Type B pancreatic cell (in vitro differentiated cells): ENCODE data around the gene PCNT. TPM values are rescaled to one million over a fixed set of nuclear protein-coding genes. Genes with fewer than 3 reads are reported as not detected.

Experiments
- DNase-seq: peaks from one replicate; pipeline ENCODE4 v3.0.0; 2021; ENCODE audit warnings: mixed read lengths; ENCODE audit not compliant: unreplicated experiment; ENCODE audit errors: extremely low spot score
- H3K27ac Mint-ChIP-seq: 2 replicates; pipeline ENCODE4 v1.8.0; 2021; ENCODE audit warnings: mild to moderate bottlenecking, mixed read lengths
- H3K27me3 Mint-ChIP-seq: 2 replicates; pipeline ENCODE4 v1.8.0; 2021; ENCODE audit warnings: mixed read lengths
- H3K36me3 Mint-ChIP-seq: 2 replicates; pipeline ENCODE4 v1.8.0; 2021; ENCODE audit warnings: mixed read lengths
- H3K4me1 Mint-ChIP-seq: one replicate; pipeline ENCODE4 v1.8.0; 2021; ENCODE audit warnings: mixed read lengths; ENCODE audit not compliant: unreplicated experiment
- H3K4me3 Mint-ChIP-seq: 2 replicates; pipeline ENCODE4 v1.8.0; 2021; ENCODE audit warnings: mild to moderate bottlenecking, mixed read lengths
- H3K9me3 Mint-ChIP-seq: 2 replicates; pipeline ENCODE4 v1.8.0; 2021; ENCODE audit warnings: mixed read lengths
- total RNA-seq: library from RNA; stranded (reverse); gene quantifications from 2 replicates; pipeline ENCODE4 v1.2.1, GENCODE V29; 2021; ENCODE audit warnings: low replicate concordance
- TF ChIP-seq, protein P1 (sequence below): fragments of 200-600 bp; sonication (generic); conservative IDR thresholded peaks from 2 replicates; pipeline ENCODE4 v1.5.0; 2021; ENCODE audit warnings: antibody characterized with exemption, mild to moderate bottlenecking

PCNT gene
- total RNA-seq, 1 donor from 2014 or later = 50.3 TPM

DNA sequence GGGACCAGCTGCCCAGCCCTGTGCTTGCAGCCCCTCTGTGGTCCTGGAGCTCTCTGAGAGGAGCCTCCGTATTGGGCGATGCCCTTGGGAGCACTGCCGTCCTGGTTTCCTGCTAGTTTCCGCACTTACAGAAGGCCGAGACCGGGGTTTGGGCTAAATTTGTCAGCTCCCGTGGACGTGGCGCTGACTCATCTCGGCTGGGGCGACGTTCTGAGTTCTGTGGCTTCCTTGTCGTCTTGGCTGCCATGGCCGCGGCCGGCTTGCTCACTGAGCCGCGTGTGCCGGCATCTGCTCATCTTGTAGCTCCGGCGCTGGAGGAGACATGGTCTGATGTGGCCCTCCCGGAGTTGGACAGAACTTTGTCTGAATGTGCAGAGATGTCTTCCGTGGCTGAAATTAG, 64.9 kb downstream of the PCNT start:
- DNase-seq = no peak
- TF ChIP-seq, protein P1, sequence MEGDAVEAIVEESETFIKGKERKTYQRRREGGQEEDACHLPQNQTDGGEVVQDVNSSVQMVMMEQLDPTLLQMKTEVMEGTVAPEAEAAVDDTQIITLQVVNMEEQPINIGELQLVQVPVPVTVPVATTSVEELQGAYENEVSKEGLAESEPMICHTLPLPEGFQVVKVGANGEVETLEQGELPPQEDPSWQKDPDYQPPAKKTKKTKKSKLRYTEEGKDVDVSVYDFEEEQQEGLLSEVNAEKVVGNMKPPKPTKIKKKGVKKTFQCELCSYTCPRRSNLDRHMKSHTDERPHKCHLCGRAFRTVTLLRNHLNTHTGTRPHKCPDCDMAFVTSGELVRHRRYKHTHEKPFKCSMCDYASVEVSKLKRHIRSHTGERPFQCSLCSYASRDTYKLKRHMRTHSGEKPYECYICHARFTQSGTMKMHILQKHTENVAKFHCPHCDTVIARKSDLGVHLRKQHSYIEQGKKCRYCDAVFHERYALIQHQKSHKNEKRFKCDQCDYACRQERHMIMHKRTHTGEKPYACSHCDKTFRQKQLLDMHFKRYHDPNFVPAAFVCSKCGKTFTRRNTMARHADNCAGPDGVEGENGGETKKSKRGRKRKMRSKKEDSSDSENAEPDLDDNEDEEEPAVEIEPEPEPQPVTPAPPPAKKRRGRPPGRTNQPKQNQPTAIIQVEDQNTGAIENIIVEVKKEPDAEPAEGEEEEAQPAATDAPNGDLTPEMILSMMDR = no peak
- peaks cover 11% of the 10 kb centered on the region for H3K36me3 Mint-ChIP-seq
- no peaks in the 10 kb centered on the region for H3K9me3 Mint-ChIP-seq
- H3K4me3 Mint-ChIP-seq = no peak overlapping the region
- H3K4me1 Mint-ChIP-seq = no peaks in the 10 kb centered on the region
- H3K27me3 Mint-ChIP-seq = no peaks in the 10 kb centered on the region
- H3K27ac Mint-ChIP-seq = no peak overlapping the region

DNA sequence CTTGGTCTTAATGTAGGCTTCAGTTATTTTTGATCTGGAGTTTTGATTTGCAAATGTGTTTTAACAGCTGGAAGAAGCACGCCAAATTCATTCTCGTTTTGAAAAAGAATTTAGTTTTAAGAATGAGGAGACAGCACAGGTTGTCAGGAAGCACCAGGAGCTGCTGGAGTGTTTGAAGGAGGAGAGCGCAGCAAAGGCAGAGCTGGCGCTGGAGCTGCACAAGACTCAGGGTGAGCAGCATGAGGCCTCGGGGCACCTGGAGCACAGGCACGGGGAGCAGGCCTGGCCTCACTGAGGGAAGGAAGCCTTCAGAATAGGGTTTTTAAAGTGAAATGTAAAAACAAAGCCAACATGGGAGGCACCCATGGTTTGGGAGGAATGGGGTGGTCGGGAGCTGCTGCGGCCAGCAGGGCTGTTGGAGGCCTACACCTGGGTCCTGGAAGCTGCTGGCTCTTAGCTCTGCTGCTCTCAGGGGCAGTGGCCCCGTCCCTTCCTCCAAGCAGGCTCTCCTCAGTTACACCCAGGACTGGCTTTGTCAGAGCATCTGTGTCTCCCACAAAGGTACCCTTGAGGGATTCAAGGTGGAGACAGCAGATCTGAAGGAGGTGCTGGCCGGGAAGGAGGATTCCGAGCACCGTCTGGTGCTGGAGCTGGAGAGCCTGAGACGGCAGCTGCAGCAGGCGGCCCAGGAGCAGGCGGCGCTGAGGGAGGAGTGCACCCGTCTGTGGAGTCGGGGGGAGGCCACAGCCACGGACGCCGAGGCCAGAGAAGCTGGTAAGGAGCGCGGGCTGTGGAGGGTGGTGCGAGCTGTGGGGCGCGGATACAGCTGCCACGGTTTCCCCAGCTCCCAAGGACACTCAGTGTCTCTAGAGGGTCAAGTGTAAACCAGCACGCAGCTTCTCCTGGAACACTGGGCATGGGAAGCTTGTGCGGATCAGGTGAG, 66.9 kb downstream of the PCNT start:
- H3K27me3 Mint-ChIP-seq = no peaks in the 10 kb centered on the region
- peaks cover 4% of the 10 kb centered on the region for H3K4me1 Mint-ChIP-seq
- H3K27ac Mint-ChIP-seq = peak overlapping the region; percentile 52
- H3K36me3 Mint-ChIP-seq = peaks cover 4% of the 10 kb centered on the region
- DNase-seq = no peak
- no peaks in the 10 kb centered on the region for H3K9me3 Mint-ChIP-seq
- H3K4me3 Mint-ChIP-seq = no peak overlapping the region
- TF ChIP-seq, protein P1 = no peak

DNA sequence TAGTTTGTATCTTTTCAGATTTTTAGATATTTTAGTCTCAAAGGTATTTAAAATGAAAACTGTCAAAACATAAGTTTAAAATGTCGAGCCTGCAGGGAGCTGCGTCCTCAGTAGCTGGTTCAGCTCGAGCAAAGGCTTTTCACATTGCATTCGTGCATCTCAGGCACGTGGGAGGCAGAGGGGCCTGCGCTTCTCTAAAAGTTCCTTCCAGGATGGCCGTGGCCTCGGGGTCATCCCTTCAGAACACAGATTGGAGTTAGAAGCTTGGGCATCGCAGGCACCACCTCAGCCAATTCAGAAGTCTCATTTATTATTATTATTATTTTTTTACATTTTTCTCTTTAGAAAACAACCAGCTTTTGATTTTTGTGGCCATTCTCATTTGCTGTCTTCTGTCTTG, 67.8 kb downstream of the PCNT start:
- DNase-seq = no peak
- Mint-ChIP-seq H3K4me1 (peaks cover 4% of the 10 kb centered on the region), H3K9me3 (no peaks in the 10 kb centered on the region), H3K4me3 (no peak overlapping the region), H3K36me3 (peaks cover 4% of the 10 kb centered on the region), H3K27me3 (no peaks in the 10 kb centered on the region), H3K27ac (no peak overlapping the region)
- TF ChIP-seq, protein P1 = no peak

DNA sequence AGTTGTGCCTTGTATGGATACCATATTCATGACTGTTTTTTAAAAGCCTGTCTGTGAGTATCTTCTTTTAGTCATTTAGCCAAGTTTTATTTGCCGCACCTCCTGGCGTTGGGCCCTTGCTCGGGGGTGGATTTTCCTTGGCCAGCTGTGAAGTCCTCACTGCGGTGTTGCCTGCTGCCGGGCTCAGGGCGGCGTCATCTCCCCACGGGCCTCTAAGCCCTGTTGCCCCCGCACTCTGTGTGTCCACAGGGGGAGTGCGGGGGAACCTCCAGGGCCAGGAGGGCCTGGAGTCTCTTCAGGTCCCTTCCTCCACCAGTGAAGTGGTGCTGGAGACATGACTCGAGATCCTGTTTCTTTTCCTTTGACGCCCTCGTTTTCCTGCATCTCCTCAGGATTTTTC, 69.0 kb downstream of the PCNT start:
- DNase-seq = no peak
- peaks cover 4% of the 10 kb centered on the region for H3K4me1 Mint-ChIP-seq
- H3K27me3 Mint-ChIP-seq = no peaks in the 10 kb centered on the region
- H3K4me3 Mint-ChIP-seq = no peak overlapping the region
- TF ChIP-seq, protein P1 = no peak
- H3K27ac Mint-ChIP-seq = no peak overlapping the region
- no peaks in the 10 kb centered on the region for H3K9me3 Mint-ChIP-seq
- peaks cover 4% of the 10 kb centered on the region for H3K36me3 Mint-ChIP-seq

DNA sequence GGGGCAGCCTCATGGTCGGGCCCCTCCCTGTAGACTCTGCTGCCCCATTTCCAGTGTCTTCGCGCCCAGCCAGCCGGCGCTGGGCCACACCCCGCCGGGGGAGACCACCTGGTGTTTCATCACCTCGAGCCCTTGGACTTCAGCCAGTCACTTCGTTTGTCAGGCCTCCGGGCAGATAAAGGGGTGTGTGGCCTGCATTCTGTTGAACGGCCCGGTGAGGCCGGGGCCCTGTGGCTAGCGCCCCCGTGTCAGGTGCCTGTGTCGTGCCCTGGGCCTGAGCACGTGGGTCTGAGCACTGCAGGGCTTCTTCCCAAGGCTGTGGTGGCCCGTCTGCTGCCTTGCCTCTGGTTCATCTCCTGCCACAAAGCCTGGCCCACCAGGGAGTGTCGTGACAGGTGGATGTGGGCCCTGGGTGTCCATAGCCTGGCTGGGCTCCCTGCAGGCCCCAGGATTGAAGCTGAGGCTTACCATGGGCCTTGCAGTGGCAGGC, 69.5 kb downstream of the PCNT start:
- Mint-ChIP-seq H3K27me3 (no peaks in the 10 kb centered on the region), H3K27ac (peak overlapping the region; percentile 97), H3K4me3 (no peak overlapping the region), H3K36me3 (peaks cover 4% of the 10 kb centered on the region), H3K4me1 (peaks cover 4% of the 10 kb centered on the region), H3K9me3 (no peaks in the 10 kb centered on the region)
- TF ChIP-seq, protein P1 = no peak
- no peak for DNase-seq
